ENCODE results near the gene SLC19A3.

DNA sequence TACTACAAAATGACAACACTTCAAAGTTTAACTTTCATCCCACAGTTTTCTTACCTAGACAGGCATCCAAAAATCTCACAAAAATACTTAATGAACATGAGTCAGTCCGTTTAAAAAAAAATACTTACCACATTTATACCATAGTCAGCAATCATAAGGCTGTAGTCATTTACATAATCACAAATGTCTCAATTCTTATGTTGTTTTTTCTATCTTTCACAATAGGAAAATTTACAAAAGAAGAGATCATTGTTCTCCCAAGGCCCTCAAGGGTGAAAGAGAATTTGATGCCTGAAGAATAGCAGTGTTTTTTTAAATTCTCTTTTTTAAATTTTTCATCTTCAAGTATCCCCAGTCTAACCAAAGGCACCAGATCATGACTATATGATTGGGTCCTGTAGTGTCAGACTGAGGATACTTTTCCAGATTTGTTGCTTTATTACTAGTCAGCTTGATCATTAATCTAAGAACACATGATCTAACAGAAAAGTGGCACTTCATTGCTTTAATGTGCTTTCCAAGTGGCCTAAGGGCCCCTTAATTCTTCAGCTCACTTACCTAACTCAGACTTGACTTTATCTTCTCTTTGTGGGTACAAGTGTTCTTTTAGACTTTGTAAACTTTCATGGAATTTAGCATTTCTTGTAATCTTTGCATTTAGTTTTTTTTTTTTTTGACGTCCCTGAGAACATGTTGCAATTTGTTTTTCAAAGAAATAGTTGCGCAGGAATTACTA lies 46.5 kb downstream of the SLC19A3 start:
- no peak for TF ChIP-seq CTCF (conservative IDR thresholded peaks at IDR 0.05; ENCODE audit: low read depth, low read length)
- no peak for TF ChIP-seq EZH2 (IDR thresholded peaks at IDR 0.05; ENCODE audit: borderline replicate concordance, low read depth, low read length, poor library complexity, severe bottlenecking)

All from A673 (cell line).